Activated CD8-positive, alpha-beta memory T cell treated with anti-CD3 and anti-CD28 coated beads, Interleukin-2, amount 50 U/mL, for 24 hours (primary cell): ENCODE measurements around the gene MRPL4.
"Not testable (repeated sequence)": the region's sequence is repeated elsewhere in the genome, so short reads cannot be mapped to it uniquely, and the experiment has no call there.

Experiments used
- DNase-seq: peaks from one replicate; pipeline ENCODE4 v3.0.0-alpha.2; 2020; ENCODE audit errors: extremely low read depth

Gene MRPL4

DNA sequence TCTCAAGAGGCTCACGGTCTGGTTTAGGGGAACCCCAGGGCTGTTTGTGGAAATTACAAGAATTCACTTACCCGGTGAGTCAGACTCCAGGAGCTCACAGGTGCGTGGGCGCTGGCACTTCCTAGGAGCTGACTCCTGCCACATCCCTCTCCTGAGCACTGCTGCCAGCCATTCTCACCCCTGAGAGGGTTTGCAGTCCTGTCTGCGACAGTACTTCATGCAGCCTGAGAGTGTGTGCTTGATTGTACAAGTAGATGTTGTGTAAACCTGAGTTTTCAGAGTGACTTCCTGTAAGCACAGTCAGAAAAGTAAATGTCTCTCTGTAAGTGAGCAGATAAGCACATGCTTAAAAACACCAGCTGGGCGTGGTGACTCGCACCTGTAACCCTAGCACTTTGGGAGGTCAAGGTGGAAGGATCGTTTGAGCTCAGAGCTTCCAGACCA, 8.1 kb downstream of the MRPL4 start:
- no peak for DNase-seq

DNA sequence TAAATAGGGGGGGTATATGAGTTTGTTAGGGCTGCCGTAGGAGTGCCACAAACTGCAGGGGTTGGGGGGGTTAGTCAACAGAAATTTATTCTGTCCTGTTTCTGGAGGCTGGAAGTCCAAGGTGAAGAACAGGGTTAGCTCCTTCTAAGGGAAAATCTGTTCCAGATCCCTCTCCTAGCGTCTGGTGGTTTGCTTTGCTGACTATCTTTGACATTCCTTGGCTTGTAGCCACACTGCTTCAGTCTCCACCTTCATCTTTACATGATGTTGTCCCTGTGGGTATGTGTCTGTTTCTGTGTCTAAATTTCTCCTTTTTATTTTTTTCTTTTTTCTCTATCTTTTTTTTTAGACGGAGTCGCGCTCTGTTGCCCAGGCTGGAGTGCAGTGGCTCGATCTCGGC, 10.8 kb downstream of the MRPL4 start:
- DNase-seq, result no peak

DNA sequence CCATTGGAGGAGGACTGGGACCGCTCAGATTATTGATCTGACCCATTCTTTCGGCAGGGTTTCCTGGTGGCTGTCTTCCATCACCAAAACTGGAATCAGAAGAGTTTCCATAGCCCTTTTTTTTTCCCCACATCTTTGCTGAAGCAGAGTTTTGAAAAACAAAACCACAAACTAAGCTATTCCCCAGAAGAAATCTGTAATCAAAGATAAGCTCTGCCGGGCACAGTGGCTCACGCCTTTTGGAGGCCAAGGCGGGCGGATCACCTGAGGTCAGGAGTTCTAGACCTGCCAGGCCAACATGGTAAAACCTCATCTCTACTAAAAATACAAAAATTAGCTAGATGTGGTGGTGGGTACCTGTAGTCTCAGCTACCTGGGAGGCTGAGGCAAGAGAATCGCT, 14.7 kb downstream of the MRPL4 start:
- DNase-seq, result no peak

GRCh38 chr19:10268071-10268470, 16.1 kb downstream of the MRPL4 start:
- DNase-seq, result no peak

DNA sequence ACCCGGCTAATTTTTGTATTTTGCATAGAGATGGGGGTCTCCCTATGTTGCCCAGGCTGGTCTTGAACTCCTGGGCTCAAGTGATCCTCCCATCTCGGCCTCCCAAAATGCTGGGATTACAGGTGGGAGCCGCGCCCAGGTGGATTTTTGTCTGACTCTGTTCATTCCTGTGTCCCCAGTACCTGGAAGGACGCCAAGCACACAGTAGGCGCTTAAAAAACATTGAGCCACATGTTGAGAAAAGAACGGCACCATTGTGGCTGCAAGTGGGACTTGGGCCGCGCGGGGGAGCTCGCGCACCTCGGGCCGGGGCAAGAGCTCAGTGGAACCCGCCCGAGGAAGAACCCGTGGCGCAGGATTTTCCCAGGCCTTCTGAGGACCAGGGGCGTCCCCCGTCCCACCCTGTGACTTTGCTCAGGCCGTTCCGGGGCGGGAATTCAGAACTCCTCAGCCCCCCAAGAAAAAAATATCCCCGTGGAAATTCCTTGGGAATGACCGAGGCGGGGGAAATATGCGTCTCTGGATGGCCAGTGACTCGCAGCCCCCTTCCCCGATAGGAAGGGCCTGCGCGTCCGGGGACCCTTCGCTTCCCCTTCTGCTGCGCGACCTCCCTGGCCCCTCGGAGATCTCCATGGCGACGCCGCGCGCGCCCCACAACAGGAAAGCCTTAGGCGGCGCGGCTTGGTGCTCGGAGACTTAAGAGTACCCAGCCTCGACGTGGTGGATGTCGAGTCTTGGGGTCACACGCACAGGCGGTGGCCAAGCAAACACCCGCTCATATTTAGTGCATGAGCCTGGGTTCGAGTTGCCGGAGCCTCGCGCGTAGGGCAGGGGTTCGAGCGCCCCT, 17.5 kb downstream of the MRPL4 start:
- peak; percentile 68 for DNase-seq

GRCh38 chr19:10270180-10270615, 18.2 kb downstream of the MRPL4 start:
- DNase-seq, result peak; percentile 34

DNA sequence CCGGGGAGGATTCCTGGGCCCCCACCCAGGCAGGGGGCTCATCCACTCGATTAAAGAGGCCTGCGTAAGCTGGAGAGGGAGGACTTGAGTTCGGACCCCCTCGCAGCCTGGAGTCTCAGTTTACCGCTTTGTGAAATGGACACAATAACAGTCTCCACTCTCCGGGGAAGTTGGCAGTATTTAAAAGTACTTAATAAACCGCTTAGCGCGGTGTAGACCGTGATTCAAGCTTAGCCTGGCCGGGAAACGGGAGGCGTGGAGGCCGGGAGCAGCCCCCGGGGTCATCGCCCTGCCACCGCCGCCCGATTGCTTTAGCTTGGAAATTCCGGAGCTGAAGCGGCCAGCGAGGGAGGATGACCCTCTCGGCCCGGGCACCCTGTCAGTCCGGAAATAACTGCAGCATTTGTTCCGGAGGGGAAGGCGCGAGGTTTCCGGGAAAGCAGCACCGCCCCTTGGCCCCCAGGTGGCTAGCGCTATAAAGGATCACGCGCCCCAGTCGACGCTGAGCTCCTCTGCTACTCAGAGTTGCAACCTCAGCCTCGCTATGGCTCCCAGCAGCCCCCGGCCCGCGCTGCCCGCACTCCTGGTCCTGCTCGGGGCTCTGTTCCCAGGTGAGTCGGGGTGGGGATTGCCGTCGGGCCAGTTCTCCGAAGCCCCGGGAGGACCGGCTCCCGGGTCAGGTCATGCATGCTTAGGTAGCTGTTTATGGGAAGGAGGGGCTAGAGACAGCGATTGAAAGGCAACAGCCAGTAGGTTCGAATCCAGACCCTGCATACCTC, 18.8 kb downstream of the MRPL4 start, which contains the start of gene ICAM1:
Gene ICAM1 (plus strand): TSS at position 505 of the 779 bp plus-strand sequence. CDS start 40 bp downstream, at position 545.
- DNase-seq, result peak; percentile 41

DNA sequence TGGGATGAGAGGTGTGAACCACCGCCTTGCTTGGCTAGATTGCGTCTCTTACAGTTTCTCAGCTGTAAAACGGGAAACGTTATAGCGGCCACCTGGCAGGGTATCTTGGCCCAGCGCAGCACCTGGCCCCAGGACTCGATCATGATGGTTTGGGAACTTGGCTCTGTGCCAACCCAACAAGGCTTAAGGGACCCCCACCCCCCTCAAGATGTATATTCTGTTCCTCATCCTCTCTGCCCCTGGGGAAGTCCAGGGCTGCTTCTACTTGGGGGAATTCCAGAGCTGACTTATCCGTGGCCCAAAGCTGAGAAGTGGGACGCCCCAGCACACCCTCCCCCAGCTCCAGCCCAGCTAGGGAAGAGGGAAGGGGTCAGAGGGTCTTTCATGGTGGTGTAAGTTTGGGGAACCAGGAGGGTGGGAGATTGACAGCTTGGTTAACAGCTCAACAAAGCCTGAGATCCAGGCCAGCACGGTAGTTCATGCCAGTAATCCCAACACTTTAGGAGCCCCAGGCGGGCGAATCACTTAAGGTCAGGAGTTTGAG, 19.6 kb downstream of the MRPL4 start:
- no peak for DNase-seq

- no peak for DNase-seq
Measured at GRCh38 chr19:10274589-10274988, 22.6 kb downstream of the MRPL4 start.

GRCh38 chr19:10277795-10278589, 26.0 kb downstream of the MRPL4 start:
- no peak for DNase-seq

- no peak for DNase-seq
Measured at GRCh38 chr19:10278935-10279334, 26.9 kb downstream of the MRPL4 start.

GRCh38 chr19:10279737-10280442, 27.9 kb downstream of the MRPL4 start:
- DNase-seq, result no peak

GRCh38 chr19:10282043-10282442, 30.0 kb downstream of the MRPL4 start:
- not testable (repeated sequence) for DNase-seq

- no peak for DNase-seq
Measured at GRCh38 chr19:10283301-10284064, 31.5 kb downstream of the MRPL4 start.

GRCh38 chr19:10284065-10284959, 32.3 kb downstream of the MRPL4 start:
- DNase-seq, result no peak

GRCh38 chr19:10284960-10285278, 32.9 kb downstream of the MRPL4 start:
- no peak for DNase-seq

DNA sequence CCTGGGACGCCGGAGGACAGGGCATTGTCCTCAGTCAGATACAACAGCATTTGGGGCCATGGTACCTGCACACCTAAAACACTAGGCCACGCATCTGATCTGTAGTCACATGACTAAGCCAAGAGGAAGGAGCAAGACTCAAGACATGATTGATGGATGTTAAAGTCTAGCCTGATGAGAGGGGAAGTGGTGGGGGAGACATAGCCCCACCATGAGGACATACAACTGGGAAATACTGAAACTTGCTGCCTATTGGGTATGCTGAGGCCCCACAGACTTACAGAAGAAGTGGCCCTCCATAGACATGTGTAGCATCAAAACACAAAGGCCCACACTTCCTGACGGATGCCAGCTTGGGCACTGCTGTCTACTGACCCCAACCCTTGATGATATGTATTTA, 33.4 kb downstream of the MRPL4 start:
- no peak for DNase-seq

GRCh38 chr19:10286803-10287737, 35.1 kb downstream of the MRPL4 start, which contains the start of gene ICAM4:
ICAM4 (plus strand) TSS chr19:10286955; CDS start chr19:10287013, 58 bp downstream.
- DNase-seq, result no peak
